Measurements from ENCODE around the gene PASK.

The PASK gene

GRCh38 chr2:241066893-241067341, 82.4 kb downstream of the PASK start:
- no peak for DNase-seq (ENCODE audit: low spot score)

DNA sequence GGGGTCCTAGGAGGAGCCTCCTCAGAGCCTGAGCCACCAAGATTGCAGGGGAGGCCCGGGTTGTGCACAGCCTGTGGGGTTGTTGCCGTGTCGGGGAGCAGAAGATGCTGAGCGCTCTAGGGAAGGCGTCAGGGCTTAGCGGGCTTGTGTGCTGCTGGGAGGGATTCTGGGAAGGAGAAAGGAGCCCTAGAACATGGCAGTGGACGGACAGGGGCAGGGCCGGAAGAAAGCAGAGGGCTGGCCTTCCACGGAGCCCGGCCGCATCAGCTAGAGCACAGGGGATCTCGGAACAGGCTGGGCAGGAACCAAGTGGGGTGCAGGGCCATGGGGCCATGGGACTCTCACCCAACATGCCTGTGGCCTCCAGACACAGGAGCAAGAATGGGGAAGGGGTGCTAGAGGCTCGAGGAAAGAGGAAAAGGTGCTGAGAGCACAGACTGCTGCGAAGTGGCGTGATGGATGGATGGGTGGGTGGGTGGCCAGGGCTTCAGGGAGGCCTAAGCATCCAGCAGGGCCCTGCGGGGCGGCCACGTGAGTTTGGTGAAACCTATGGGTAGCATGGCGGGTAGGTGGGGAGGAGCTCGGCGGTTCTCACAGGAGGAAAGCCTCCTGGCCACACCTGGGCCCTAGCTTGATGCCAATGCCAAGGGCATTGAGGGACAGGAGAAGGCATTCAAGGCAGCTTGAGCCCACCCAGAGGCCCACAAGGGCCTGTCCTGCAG, 82.9 kb downstream of the PASK start:
- no peak for DNase-seq (ENCODE audit: low spot score)

GRCh38 chr2:241065355-241065803, 83.9 kb downstream of the PASK start:
- no peak for DNase-seq (ENCODE audit: low spot score)

DNA sequence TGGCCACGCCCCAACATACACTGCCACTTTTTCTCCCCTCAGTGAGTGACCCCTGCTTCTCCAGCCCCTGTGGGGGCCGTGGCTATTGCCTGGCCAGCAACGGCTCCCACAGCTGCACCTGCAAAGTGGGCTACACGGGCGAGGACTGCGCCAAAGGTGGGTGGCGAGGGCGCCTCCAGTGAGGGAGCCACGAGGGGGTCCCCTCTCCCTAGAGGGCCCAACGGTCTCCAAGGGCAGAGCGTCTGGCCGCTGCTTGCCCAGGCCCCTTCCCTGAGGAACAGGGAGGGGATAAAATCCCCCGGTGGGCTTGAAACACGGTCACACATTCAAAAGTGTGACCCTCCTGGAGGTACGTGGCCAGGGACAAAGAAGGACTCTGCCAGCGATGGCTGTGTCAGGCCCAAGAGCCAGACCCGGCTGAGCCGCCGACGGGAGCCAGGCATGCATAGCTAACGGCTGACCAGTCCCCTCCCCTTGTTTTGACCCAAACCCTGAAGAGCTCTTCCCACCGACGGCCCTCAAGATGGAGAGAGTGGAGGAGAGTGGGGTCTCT, 84.4 kb downstream of the PASK start:
- no peak for DNase-seq (ENCODE audit: low spot score)

DNA sequence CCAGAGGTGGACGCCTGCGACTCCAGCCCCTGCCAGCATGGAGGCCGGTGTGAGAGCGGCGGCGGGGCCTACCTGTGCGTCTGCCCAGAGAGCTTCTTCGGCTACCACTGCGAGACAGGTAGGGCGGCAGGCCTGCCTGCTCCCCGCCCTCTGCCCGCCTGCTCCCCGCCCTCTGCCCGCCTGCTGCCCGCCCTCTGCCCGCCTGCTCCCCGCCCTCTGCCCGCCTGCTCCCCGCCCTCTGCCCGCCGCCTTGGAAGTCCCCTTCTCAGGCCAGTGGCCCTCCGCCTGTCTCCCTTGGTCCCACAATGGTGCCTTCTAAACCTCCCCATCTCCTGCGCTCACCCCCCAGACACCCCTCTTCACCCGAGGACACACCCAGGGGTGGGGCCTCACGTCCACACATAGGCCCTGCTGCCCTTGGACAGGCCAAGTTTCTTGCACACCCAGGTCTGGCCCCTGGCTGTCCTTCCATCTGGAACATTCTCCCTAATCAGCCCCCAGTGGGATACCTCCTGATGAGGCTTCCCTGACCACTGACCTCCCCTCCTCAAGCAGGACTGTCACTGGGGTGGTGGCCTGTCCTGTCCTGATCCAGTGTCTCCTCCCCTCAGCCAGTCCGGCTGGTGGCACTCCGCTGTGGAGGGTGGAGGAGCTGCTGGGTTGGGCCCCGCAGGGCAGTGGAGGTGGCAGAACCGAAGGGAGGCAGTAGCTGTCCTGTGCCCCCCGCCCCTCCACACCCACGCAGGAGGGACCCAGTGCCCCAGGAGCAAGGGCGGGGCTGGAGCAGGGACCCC, 85.1 kb downstream of the PASK start:
- DNase-seq (ENCODE audit: low spot score), result no peak

GRCh38 chr2:241063587-241063986, 85.7 kb downstream of the PASK start:
- DNase-seq (ENCODE audit: low spot score), result no peak

DNA sequence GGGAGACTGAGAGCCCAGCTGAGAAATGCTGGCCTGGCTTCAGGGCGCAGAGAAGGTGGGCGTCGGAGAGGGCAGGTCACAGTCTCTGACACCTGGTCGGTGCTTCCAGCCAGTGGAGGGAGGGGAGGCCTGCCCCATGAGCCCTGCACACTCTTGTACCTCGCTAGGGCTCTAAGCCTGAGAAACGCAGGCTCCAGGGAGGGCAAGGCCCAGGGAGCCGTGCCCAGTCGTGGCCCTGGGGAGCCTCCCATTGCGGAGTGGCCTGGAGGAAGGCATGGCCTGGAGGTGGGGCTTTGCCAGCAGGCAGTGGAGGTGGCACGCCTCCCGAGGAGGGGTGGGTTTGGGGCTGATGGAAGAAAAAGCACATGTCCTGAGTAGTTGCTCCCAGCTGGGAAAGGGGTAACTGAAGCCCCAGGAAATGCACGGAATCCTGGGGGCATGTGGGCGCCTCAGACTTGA, 86.2 kb downstream of the PASK start:
- no peak for DNase-seq (ENCODE audit: low spot score)

GRCh38 chr2:241062389-241063092, 86.7 kb downstream of the PASK start:
- no peak for DNase-seq (ENCODE audit: low spot score)

GRCh38 chr2:241061275-241061674, 88.0 kb downstream of the PASK start:
- DNase-seq (ENCODE audit: low spot score), result no peak

Small RNAs within 50 kb of the gene (small RNA-seq; reads per million reads assigned to genes)
- 0 reads per million in 2 experiments for gene AC005237.2
